Mammary epithelial cell (primary cell): ENCODE measurements around the gene IFNA7.

Experiments used
- CTCF ChIP-seq, 2 donors: IDR thresholded peaks in 1 of 2; conservative IDR thresholded peaks in 1 of 2; 2 replicates each; pipeline ENCODE4 v1.5.1; 2011 to 2012; ENCODE audit warnings: inconsistent platforms in 2 of 2, low read length in 2 of 2, mild to moderate bottlenecking in 2 of 2, control low read depth in 1 of 2, low read depth in 1 of 2; ENCODE audit not compliant: insufficient read depth in 1 of 2; ENCODE audit errors: extremely low read depth in 1 of 2
- EZH2 ChIP-seq: IDR thresholded peaks from 2 replicates; pipeline ENCODE4 v1.6.1; 2012; ENCODE audit warnings: low read length, inconsistent platforms, borderline replicate concordance

GRCh38 chr9:21160178-21160577 is 41.8 kb downstream of the IFNA7 start:
- no peak for TF ChIP-seq EZH2
- no peak for TF ChIP-seq CTCF (conservative IDR thresholded peaks at IDR 0.05 in 1 of 2, IDR thresholded peaks at IDR 0.05 in 1 of 2; ENCODE audit: extremely low read depth in 1 of 2, insufficient read depth in 1 of 2, low read depth in 1 of 2, low read length in 2 of 2)
